Caco-2 (cell line): ENCODE results near the gene ANKMY1. TPM values are rescaled to one million over a fixed set of nuclear protein-coding genes. Genes with fewer than 3 reads are reported as not detected.

Experiments used
- BruUV-seq: library from RNA; stranded (reverse); fragments of 400-500 nt; replicated peaks from 2 replicates; lab custom pipeline; 2021; lab: Mats Ljungman, UMichigan
- CTCF ChIA-PET: fragments of 300-600 bp; sonication (Branson Sonifier 250); formaldehyde crosslinking; loops from one replicate; lab custom pipeline; 2022; ENCODE audit warnings: antibody characterized with exemption; lab: Charles Lee
- POLR2A ChIA-PET: fragments of 300-600 bp; sonication (Branson Sonifier 250); formaldehyde crosslinking; loops from one replicate; lab custom pipeline; 2022; ENCODE audit warnings: antibody characterized with exemption; lab: Charles Lee
- DNase-seq, 2 experiments: peaks; one replicate each; pipeline versions ENCODE4 v3.0.0 to v3.0.0-alpha.2; 2020 to 2022
- H3K27me3 ChIP-seq: replicated peaks from 2 replicates; pipeline ENCODE4 v1.6.0; 2011; ENCODE audit warnings: low read length; ENCODE audit not compliant: control insufficient read depth, insufficient read depth
- H3K36me3 ChIP-seq: 2 replicates; pipeline ENCODE4 v1.5.1; 2011; ENCODE audit warnings: low read length; ENCODE audit not compliant: control insufficient read depth, insufficient read depth
- H3K4me1 ChIP-seq: fragments of 250-450 bp; sonication (Bioruptor Pico); 2 replicates; pipeline ENCODE4 v1.5.1; 2020; ENCODE audit warnings: mild to moderate bottlenecking
- H3K4me3 ChIP-seq: 2 replicates; pipeline ENCODE4 v1.5.1; 2011; ENCODE audit warnings: low read depth, mild to moderate bottlenecking, control low read depth, low read length
- H3K9me3 ChIP-seq: fragments of 250-450 bp; sonication (Bioruptor Pico); 2 replicates; pipeline ENCODE4 v1.5.1; 2020; ENCODE audit warnings: mild to moderate bottlenecking, moderate library complexity
- H3K27ac Mint-ChIP-seq: one replicate; pipeline ENCODE4 v1.8.0; 2022; ENCODE audit warnings: mixed read lengths; ENCODE audit not compliant: unreplicated experiment
- H3K27me3 Mint-ChIP-seq: one replicate; pipeline ENCODE4 v1.8.0; 2022; ENCODE audit warnings: mixed read lengths; ENCODE audit not compliant: insufficient read depth, unreplicated experiment
- H3K36me3 Mint-ChIP-seq: one replicate; pipeline ENCODE4 v1.8.0; 2022; ENCODE audit warnings: mild to moderate bottlenecking, mixed read lengths; ENCODE audit not compliant: insufficient read depth, unreplicated experiment
- H3K4me1 Mint-ChIP-seq: one replicate; pipeline ENCODE4 v1.8.0; 2022; ENCODE audit warnings: low read depth, mixed read lengths; ENCODE audit not compliant: unreplicated experiment
- H3K4me3 Mint-ChIP-seq: one replicate; pipeline ENCODE4 v1.8.0; 2022; ENCODE audit warnings: mild to moderate bottlenecking, moderate library complexity, mixed read lengths; ENCODE audit not compliant: unreplicated experiment
- H3K9me3 Mint-ChIP-seq: one replicate; pipeline ENCODE4 v1.8.0; 2022; ENCODE audit warnings: mixed read lengths; ENCODE audit not compliant: unreplicated experiment
- CTCF ChIP-seq, 2 experiments: fragments of 200-600 bp in 1 of 2; IDR thresholded peaks; 1 replicate in 1 of 2; 2 replicates in 1 of 2; pipeline versions ENCODE4 v1.5.1 to v1.8.0; 2011 to 2022; ENCODE audit warnings: antibody characterized with exemption in 1 of 2, control low read depth in 1 of 2, inconsistent platforms in 1 of 2, low read depth in 1 of 2, low read length in 1 of 2, mild to moderate bottlenecking in 1 of 2, moderate library complexity in 1 of 2; ENCODE audit not compliant: insufficient read depth in 1 of 2, severe bottlenecking in 1 of 2, unreplicated experiment in 1 of 2
- intact Hi-C: fragments of 100-400 bp; cut with micrococcal nuclease; formaldehyde crosslinking; loops from one replicate; pipeline ENCODE4 v1.10.0; 2022; ENCODE audit not compliant: unreplicated experiment
- total RNA-seq: library from RNA; stranded (reverse); gene quantifications from 2 replicates; pipeline ENCODE4 v1.2.3, GENCODE V29; 2022

ANKMY1 gene
- total RNA-seq, 1 experiment from 2014 or later = 12.2 TPM

GRCh38 chr2:240604939-240605716, 47.3 kb upstream of the ANKMY1 start:
- Mint-ChIP-seq H3K27ac (peak overlapping the region; percentile 79), H3K4me1 (peaks cover 8% of the 10 kb centered on the region), H3K27me3 (no peaks in the 10 kb centered on the region), H3K36me3 (peaks cover 12% of the 10 kb centered on the region), H3K9me3 (no peaks in the 10 kb centered on the region), H3K4me3 (peak overlapping the region; percentile 78)
- POLR2A ChIA-PET = interaction anchor here (0.6 to 3.5 kb wide), 4 partner anchors 12 to 349 kb away, joined by 3 to 31 read pairs (median 3); partner anchors contain the start of gene CAPN10
- Histone ChIP-seq H3K27me3 (no peaks in the 10 kb centered on the region), H3K36me3 (no peaks in the 10 kb centered on the region; the same call in 1 of the 2 replicates), H3K9me3 (no peaks in the 10 kb centered on the region), H3K4me1 (no peaks in the 10 kb centered on the region), H3K4me3 (peak overlapping the region; percentile 77)
- TF ChIP-seq CTCF (IDR thresholded peaks at IDR 0.05; ENCODE audit: insufficient read depth in 1 of 2, low read depth in 1 of 2, low read length in 1 of 2, severe bottlenecking in 1 of 2, unreplicated experiment in 1 of 2) = no peak
- peak; percentile 66 to 83 for DNase-seq
- intact Hi-C loops = loop anchor here (1.0 kb wide), 1 partner anchor 19 kb away; the partner anchor contains the start of gene CAPN10
- no TSS peak for BruUV-seq
- CTCF ChIA-PET = interaction anchor here (1.1 to 2.0 kb wide), 2 partner anchors 12 to 19 kb away, joined by 8 to 12 read pairs; partner anchors contain the start of gene CAPN10

DNA sequence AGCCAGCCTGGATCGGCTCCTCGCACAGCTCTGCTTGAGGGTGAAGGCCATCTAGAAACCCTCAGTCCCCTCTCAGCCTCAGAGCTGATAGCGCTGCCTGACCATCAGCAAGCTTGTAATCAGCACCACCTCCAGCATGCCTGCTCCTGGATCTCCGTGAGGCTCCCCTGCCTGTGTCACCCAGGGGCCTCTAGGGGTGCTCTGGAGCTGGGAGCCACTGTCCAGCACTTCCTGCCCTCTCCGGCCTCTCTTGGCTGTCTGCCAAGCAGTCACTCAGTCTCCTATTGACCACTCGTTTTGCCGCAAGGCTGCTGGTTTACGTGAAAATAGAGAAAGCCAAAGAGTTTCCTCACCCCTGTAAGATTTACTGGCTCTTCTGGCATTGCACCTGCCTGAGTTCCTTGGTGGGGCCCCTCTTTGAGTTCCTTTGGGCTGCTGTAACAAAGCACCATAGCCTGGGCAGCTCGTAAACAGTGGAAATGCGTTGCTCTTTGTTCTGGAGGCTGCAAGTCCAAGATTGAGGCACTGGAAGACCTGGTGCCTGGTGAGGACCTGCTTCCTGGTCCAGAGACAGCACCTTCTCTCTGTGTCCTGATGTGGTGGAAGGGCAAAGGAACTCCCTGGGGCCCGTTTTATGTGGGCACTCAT, 46.6 kb upstream of the ANKMY1 start:
- Mint-ChIP-seq H3K9me3 (no peaks in the 10 kb centered on the region), H3K36me3 (peaks cover 12% of the 10 kb centered on the region), H3K27ac (peak overlapping the region; percentile 79), H3K27me3 (no peaks in the 10 kb centered on the region), H3K4me1 (peaks cover 8% of the 10 kb centered on the region), H3K4me3 (peak overlapping the region; percentile 78)
- ChIA-PET POLR2A (interaction anchor here (1.7 to 3.5 kb wide), 2 partner anchors 17 to 349 kb away, joined by 3 to 31 read pairs; partner anchors contain the start of gene CAPN10), CTCF (interaction anchor here (1.1 to 2.0 kb wide), 2 partner anchors 13 to 18 kb away, joined by 8 to 12 read pairs; partner anchors contain the start of gene CAPN10)
- intact Hi-C loops = loop anchor here (1.0 kb wide), 1 partner anchor 18 kb away; the partner anchor contains the start of gene CAPN10
- Histone ChIP-seq H3K4me1 (no peaks in the 10 kb centered on the region), H3K4me3 (peak overlapping the region; percentile 77), H3K36me3 (no peaks in the 10 kb centered on the region; the same call in 1 of the 2 replicates), H3K27me3 (no peaks in the 10 kb centered on the region), H3K9me3 (no peaks in the 10 kb centered on the region)
- DNase-seq = peak; percentile 82 to 88
- BruUV-seq = TSS peak; percentile 92
- TF ChIP-seq CTCF (IDR thresholded peaks at IDR 0.05; ENCODE audit: insufficient read depth in 1 of 2, low read depth in 1 of 2, low read length in 1 of 2, severe bottlenecking in 1 of 2, unreplicated experiment in 1 of 2) = peak; percentile 42 to 72

- ChIA-PET POLR2A (interaction anchor here (1.7 to 3.5 kb wide), 2 partner anchors 16 to 348 kb away, joined by 3 to 31 read pairs; partner anchors contain the start of gene CAPN10), CTCF (interaction anchor here (1.1 to 2.0 kb wide), 2 partner anchors 13 to 17 kb away, joined by 8 to 12 read pairs; partner anchors contain the start of gene CAPN10)
Measured at GRCh38 chr2:240603846-240604245, 46.1 kb upstream of the ANKMY1 start.

More at GRCh38 chr2:240603846-240604245, 46.1 kb upstream of the ANKMY1 start:
- peaks cover 7% of the 10 kb centered on the region for H3K36me3 Mint-ChIP-seq
- BruUV-seq = no TSS peak
- intact Hi-C loops = loop anchor here (1.0 kb wide), 1 partner anchor 18 kb away; the partner anchor contains the start of gene CAPN10
- H3K4me3 Mint-ChIP-seq = no peak overlapping the region
- Histone ChIP-seq H3K27me3 (no peaks in the 10 kb centered on the region), H3K4me1 (no peaks in the 10 kb centered on the region), H3K9me3 (no peaks in the 10 kb centered on the region), H3K36me3 (no peaks in the 10 kb centered on the region; the same call in 1 of the 2 replicates), H3K4me3 (no peak overlapping the region)
- no peak overlapping the region for H3K27ac Mint-ChIP-seq
- no peaks in the 10 kb centered on the region for H3K9me3 Mint-ChIP-seq
- peaks cover 8% of the 10 kb centered on the region for H3K4me1 Mint-ChIP-seq
- DNase-seq = no peak
- no peaks in the 10 kb centered on the region for H3K27me3 Mint-ChIP-seq
- TF ChIP-seq CTCF (IDR thresholded peaks at IDR 0.05; ENCODE audit: insufficient read depth in 1 of 2, low read depth in 1 of 2, low read length in 1 of 2, severe bottlenecking in 1 of 2, unreplicated experiment in 1 of 2) = no peak
